Fibroblast of pulmonary artery (primary cell): ENCODE results near the gene TRIP13.
A peak's percentile ranks its signal among the peaks of the same experiment; 100 is the strongest.

Experiments used
- DNase-seq: peaks from one replicate; pipeline ENCODE4 v3.0.0-alpha.2; 2010; ENCODE audit warnings: low read depth
- H3K4me3 ChIP-seq: replicated peaks from 2 replicates; pipeline ENCODE4 v1.5.1; 2011; ENCODE audit warnings: low read depth, mild to moderate bottlenecking, control low read depth, low read length, moderate library complexity
- TF ChIP-seq, protein P1 (sequence below): IDR thresholded peaks from 2 replicates; pipeline ENCODE4 v1.5.1; 2011; ENCODE audit warnings: mild to moderate bottlenecking, control low read depth, low read length, inconsistent platforms; ENCODE audit errors: missing control alignments

Gene TRIP13

DNA sequence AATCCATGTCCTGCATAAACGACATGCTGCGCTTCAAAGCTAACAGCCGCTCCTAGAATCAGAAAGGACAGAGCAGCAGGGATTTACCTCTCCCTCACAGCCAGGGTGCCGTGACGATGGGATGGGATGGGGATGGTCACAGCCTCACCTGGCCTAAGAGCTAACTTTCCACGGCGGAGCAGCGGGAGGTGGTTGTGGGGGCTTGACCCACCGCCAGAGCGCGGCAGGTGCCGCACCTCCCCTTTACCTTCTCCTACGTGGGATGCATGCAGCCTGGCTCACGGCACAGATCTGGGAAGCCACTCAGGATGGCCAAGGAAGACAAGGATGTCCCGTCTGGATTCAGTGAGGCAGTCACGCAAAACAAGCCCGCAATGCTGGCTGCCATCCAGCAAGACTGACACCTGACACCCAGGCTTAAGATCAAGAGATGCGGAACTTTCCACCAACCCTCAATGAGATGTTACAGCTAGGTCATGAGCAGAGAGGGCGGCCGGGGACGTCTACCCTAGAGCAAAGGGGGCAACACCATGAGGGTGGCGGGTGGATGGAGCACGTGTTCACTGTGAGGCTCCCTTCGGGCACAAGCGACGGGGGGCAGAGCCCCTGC is 5.9 kb upstream of the TRIP13 start:
- TF ChIP-seq, protein P1, sequence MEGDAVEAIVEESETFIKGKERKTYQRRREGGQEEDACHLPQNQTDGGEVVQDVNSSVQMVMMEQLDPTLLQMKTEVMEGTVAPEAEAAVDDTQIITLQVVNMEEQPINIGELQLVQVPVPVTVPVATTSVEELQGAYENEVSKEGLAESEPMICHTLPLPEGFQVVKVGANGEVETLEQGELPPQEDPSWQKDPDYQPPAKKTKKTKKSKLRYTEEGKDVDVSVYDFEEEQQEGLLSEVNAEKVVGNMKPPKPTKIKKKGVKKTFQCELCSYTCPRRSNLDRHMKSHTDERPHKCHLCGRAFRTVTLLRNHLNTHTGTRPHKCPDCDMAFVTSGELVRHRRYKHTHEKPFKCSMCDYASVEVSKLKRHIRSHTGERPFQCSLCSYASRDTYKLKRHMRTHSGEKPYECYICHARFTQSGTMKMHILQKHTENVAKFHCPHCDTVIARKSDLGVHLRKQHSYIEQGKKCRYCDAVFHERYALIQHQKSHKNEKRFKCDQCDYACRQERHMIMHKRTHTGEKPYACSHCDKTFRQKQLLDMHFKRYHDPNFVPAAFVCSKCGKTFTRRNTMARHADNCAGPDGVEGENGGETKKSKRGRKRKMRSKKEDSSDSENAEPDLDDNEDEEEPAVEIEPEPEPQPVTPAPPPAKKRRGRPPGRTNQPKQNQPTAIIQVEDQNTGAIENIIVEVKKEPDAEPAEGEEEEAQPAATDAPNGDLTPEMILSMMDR: no peak
- no peak overlapping the region for H3K4me3 ChIP-seq
- DNase-seq: no peak

GRCh38 chr5:887947-888637 is 4.6 kb upstream of the TRIP13 start:
- no peak overlapping the region for H3K4me3 ChIP-seq
- no peak for DNase-seq
- TF ChIP-seq, protein P1: no peak

DNA sequence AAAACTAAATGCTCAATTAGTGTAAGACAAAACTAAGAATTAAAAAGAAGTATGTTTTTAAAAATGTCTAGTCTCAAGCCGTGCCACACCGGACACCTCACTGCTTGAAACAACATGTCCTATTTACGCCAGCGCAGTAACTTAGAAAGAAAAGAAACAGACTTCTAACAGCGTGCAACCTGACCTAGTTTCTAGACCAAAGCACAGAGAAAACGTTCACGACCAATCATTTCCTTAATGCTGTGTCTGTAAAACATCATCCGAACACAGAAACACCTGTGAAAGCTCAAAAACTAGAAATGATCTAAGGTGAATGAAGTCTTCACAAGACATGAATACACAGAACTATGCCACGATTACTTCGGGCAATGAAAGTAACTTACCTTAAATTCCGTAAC is 4.0 kb upstream of the TRIP13 start:
- H3K4me3 ChIP-seq: no peak overlapping the region
- TF ChIP-seq, protein P1: no peak
- DNase-seq: no peak

GRCh38 chr5:889075-889710 is 3.5 kb upstream of the TRIP13 start:
- H3K4me3 ChIP-seq: no peak overlapping the region
- DNase-seq: no peak
- TF ChIP-seq, protein P1: no peak

DNA sequence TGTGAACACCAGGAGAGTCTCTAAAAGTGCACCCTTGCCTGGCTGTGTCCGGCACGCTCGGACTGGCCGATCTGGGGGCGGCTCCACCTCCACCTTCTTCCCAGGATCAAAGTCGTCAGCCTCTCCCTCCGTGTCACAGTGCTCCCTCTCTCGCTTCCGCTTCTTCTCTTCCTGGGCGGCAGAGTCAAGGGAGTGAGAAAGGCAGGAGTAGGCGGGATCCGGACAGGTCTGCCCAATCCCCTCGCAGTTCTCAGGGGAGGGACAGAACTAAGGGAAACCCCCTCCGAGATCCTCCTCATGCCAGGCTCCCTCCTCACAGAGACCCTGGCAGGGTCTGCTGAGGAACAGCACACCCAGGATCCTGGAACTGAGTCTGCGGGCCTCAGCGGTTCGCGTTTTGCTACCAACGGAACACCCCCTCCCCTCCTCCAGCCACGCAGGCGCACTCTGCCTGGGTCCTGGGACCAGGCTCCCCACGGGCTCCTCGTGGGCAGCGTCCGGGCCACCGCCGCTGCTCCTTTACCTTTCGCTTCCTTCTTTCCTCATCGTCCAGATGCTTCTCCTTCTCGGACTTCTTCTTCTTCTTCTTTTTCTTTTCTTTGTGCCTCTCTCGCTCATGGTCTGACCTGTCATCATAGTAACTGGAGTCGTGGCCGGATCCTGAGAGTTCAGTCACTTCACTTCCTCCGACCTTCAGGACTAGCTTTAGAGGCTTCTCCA is 1.4 kb upstream of the TRIP13 start:
- TF ChIP-seq, protein P1: no peak
- DNase-seq: peak; percentile 6
- peak overlapping the region; percentile 96 for H3K4me3 ChIP-seq

GRCh38 chr5:891837-892393 is 769 bp upstream of the TRIP13 start:
- peak; percentile 18 for DNase-seq
- H3K4me3 ChIP-seq: peak overlapping the region; percentile 96
- TF ChIP-seq, protein P1: no peak
